Ovary (tissue), 3 donors: Measurements from ENCODE around the gene CUL9.

ENCODE experiments used
- CTCF ChIP-seq, 3 donors: fragments of 450-650 bp in 2 of 3; fragments of 200-600 bp in 1 of 3; IDR thresholded peaks; one replicate each; pipeline versions ENCODE4 v1.5.1 to v1.8.0; 2016 to 2022; ENCODE audit warnings: antibody characterized with exemption in 3 of 3, mild to moderate bottlenecking in 1 of 3
- EP300 ChIP-seq: sonication (generic); formaldehyde crosslinking; IDR thresholded peaks from one replicate; pipeline ENCODE4 v1.6.1; 2017; ENCODE audit warnings: antibody characterized with exemption
- POLR2A ChIP-seq: fragments of 450-650 bp; IDR thresholded peaks from one replicate; pipeline ENCODE4 v1.6.1; 2017; ENCODE audit warnings: antibody characterized with exemption, mild to moderate bottlenecking, moderate library complexity
- donor health status: DM: no; HTN: no; CAD: no.

- no peak for TF ChIP-seq POLR2A
- TF ChIP-seq CTCF (IDR thresholded peaks at IDR 0.05): no peak
- TF ChIP-seq EP300: no peak
These were observed 59.5 kb downstream of the CUL9 start for GRCh38 chr6:43241446-43241845.
